ENCODE measurements around the gene SH3PXD2B. TPM values are rescaled to one million over a fixed set of nuclear protein-coding genes. Genes with fewer than 3 reads are reported as not detected.
"Not testable (repeated sequence)": the region's sequence is repeated elsewhere in the genome, so short reads cannot be mapped to it uniquely, and the experiment has no call there.

The SH3PXD2B gene
- total and polyA plus RNA-seq, 8 donors, result 6.7 to 63.0 (median 20.5) TPM

- no peaks in the 10 kb centered on the region for H3K4me1 ChIP-seq
- peaks cover 3 to 19% (median 10%) of the 10 kb centered on the region in 4 donors for H3K9me3 ChIP-seq
- no peaks in the 10 kb centered on the region for H3K27me3 ChIP-seq
- no peak overlapping the region for H3K4me3 ChIP-seq
- intact Hi-C loops (cut with DNase I; ENCODE audit: low total_unique reads), result no loop called here
- peaks cover 6 to 89% (median 70%) of the 10 kb centered on the region in 4 donors for H3K36me3 ChIP-seq
- DNase-seq, result no peak
- TF ChIP-seq EP300 (IDR thresholded peaks at IDR 0.05) (no peak), POLR2A (IDR thresholded peaks at IDR 0.05) (no peak), POLR2AphosphoS5 (IDR thresholded peaks at IDR 0.05) (no peak), CTCF (IDR thresholded peaks at IDR 0.05) (no peak)
- WGBS, 5 donors, result 89 to 99% (median 94%) methylated on average over 6 of the region's 6 CpGs
- no peak overlapping the region for H3K27ac ChIP-seq
Observed at GRCh38 chr5:172373680-172374079, 80.6 kb downstream of the SH3PXD2B start.

GRCh38 chr5:172371684-172372083 is 82.6 kb downstream of the SH3PXD2B start:
- Histone ChIP-seq H3K9me3 (peaks cover 3 to 19% (median 10%) of the 10 kb centered on the region in 4 donors), H3K4me1 (no peaks in the 10 kb centered on the region), H3K4me3 (no peak overlapping the region), H3K27ac (no peak overlapping the region), H3K36me3 (peaks cover 0 to 81% (median 53%) of the 10 kb centered on the region in 4 donors), H3K27me3 (no peaks in the 10 kb centered on the region)
- 93 to 98% (median 97%) methylated on average over 7 of the region's 7 CpGs for WGBS, 5 donors
- intact Hi-C loops (cut with DNase I; ENCODE audit: low total_unique reads), result no loop called here
- no peak for TF ChIP-seq EP300 (IDR thresholded peaks at IDR 0.05)
- no peak for TF ChIP-seq CTCF (IDR thresholded peaks at IDR 0.05)
- no peak for TF ChIP-seq POLR2AphosphoS5 (IDR thresholded peaks at IDR 0.05)
- no peak for TF ChIP-seq POLR2A (IDR thresholded peaks at IDR 0.05)
- no peak for DNase-seq

DNA sequence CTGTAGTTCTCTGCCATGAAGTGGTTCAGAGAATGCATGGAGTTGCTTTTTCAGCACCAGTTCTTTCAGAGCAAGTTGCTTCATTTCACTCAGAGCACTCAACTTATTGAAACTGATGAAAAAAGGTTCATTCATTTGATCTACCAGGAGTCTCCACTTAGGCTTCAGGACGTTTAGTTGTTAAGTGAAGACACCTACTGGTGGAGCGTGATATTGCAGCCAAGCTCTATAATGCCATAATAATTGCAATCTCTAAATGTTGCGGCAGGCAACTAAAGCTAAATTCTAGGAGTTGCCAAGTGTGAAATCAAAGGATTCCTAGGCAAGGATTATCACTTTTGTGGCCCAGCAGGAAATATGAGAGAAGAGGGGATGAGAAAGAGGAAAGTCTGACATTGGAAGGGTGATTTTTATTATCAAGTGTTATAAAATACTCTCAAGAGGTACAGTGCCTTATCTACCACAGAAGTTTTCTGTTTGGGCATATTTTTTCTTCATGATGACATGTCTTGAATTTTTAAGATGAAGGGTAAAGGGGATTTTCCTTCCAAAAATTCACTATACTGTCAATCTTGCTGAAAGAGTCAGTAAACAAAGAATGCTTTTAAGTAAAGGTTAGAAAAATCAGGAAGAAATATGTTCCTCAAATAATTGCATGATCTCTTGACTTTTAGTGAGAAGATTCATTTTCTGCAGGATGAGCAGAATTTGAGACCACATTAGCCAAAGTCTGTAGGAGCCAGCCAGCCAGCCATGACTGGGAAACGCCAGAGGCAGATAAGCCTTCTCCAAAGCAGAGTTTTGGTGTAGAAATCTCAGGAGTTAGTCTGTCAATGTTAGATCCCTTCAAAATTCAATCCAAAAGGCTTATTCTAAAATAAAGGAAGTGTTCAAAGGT is 83.4 kb downstream of the SH3PXD2B start:
- Histone ChIP-seq H3K27ac (no peak overlapping the region), H3K4me3 (no peak overlapping the region), H3K27me3 (no peaks in the 10 kb centered on the region), H3K4me1 (no peaks in the 10 kb centered on the region), H3K36me3 (peaks cover 0 to 74% (median 51%) of the 10 kb centered on the region in 4 donors), H3K9me3 (peaks cover 3 to 19% (median 10%) of the 10 kb centered on the region in 4 donors)
- intact Hi-C loops (cut with DNase I; ENCODE audit: low total_unique reads), result no loop called here
- peak in 1 of 2 donors; percentile 37 for DNase-seq
- TF ChIP-seq CTCF (IDR thresholded peaks at IDR 0.05) (peak in 3 of 7 experiments; percentile 4 to 51 (median 15)), EP300 (IDR thresholded peaks at IDR 0.05) (no peak)
- 54 to 63% (median 59%) methylated on average over 4 of the region's 4 CpGs for WGBS, 5 donors

- H3K9me3 ChIP-seq, result peaks cover 3 to 19% (median 10%) of the 10 kb centered on the region in 4 donors
- no peaks in the 10 kb centered on the region for H3K4me1 ChIP-seq
- no peak for DNase-seq
- TF ChIP-seq EP300 (IDR thresholded peaks at IDR 0.05), result no peak
- TF ChIP-seq CTCF (IDR thresholded peaks at IDR 0.05), result no peak
- TF ChIP-seq POLR2AphosphoS5 (IDR thresholded peaks at IDR 0.05), result no peak
- TF ChIP-seq POLR2A (IDR thresholded peaks at IDR 0.05), result no peak
- no peak overlapping the region for H3K27ac ChIP-seq
- peaks cover 0 to 71% (median 55%) of the 10 kb centered on the region in 4 donors for H3K36me3 ChIP-seq
- no peaks in the 10 kb centered on the region for H3K27me3 ChIP-seq
- intact Hi-C loops (cut with DNase I; ENCODE audit: low total_unique reads), result no loop called here
- 75 to 93% (median 89%) methylated on average over 4 of the region's 4 CpGs for WGBS, 5 donors
- H3K4me3 ChIP-seq, result no peak overlapping the region
Observed at GRCh38 chr5:172370237-172370640, 84.1 kb downstream of the SH3PXD2B start.

GRCh38 chr5:172368699-172369098 is 85.6 kb downstream of the SH3PXD2B start:
- H3K27me3 ChIP-seq; intact Hi-C loops (cut with DNase I; ENCODE audit: low total_unique reads); H3K27ac ChIP-seq; H3K4me3 ChIP-seq; DNase-seq; H3K4me1 ChIP-seq: not testable (repeated sequence)
- H3K36me3 ChIP-seq, result peaks cover 0 to 61% (median 47%) of the 10 kb centered on the region in 4 donors
- peaks cover 3 to 19% (median 10%) of the 10 kb centered on the region in 4 donors for H3K9me3 ChIP-seq
- WGBS, 5 donors, result 94 to 98% (median 96%) methylated on average over 3 of the region's 3 CpGs

Data from stomach (tissue), 9 donors.